Measurements from ENCODE around the gene CXCL1. TPM values are rescaled to one million over a fixed set of nuclear protein-coding genes. Genes with fewer than 3 reads are reported as not detected.

Gene CXCL1
- total RNA-seq: 10 to 100 TPM in 1 of 2 donors, 1 to 10 TPM in 1; 4.3 to 22.3 TPM
- long read RNA-seq, transcript CXCL1-201 (4 exons, 1,097 nt): major isoform, 8 of 16 reads
- long read RNA-seq, partial matches to known transcripts: 7 of 16 reads
- long read RNA-seq, other reads (novel, unspliced or antisense): 1 of 16 reads

- intact Hi-C loops (cut with DNase I, micrococcal nuclease): no loop called here
Measured at GRCh38 chr4:73869130-73870055, at the start of gene CXCL1. CXCL1 (plus strand) TSS chr4:73869393; CDS start chr4:73869471, 78 bp downstream.

GRCh38 chr4:73821325-73821724, 47.9 kb upstream of the CXCL1 start:
- ATAC-seq (no peak), DNase-seq (no peak)
- intact Hi-C loops (cut with DNase I, micrococcal nuclease): no loop called here

More at GRCh38 chr4:73869130-73870055, at the start of gene CXCL1:
- DNase-seq (peak; percentile 69 to 75), ATAC-seq (peak; percentile 75)

GRCh38 chr4:73822389-73822788, 46.8 kb upstream of the CXCL1 start:
- DNase-seq (no peak), ATAC-seq (no peak)
- intact Hi-C loops (cut with DNase I, micrococcal nuclease): no loop called here

- DNase-seq (no peak), ATAC-seq (no peak)
- intact Hi-C loops (cut with DNase I, micrococcal nuclease): no loop called here
Measured at GRCh38 chr4:73822812-73823504, 46.2 kb upstream of the CXCL1 start.

- intact Hi-C loops (cut with DNase I, micrococcal nuclease): no loop called here
- DNase-seq (no peak), ATAC-seq (no peak)
Measured at GRCh38 chr4:73823760-73824159, 45.4 kb upstream of the CXCL1 start.

GRCh38 chr4:73828956-73829355, 40.2 kb upstream of the CXCL1 start:
- intact Hi-C loops (cut with DNase I, micrococcal nuclease): no loop called here
- DNase-seq (no peak), ATAC-seq (no peak)

GRCh38 chr4:73831569-73831968, 37.6 kb upstream of the CXCL1 start:
- no peak for DNase-seq
- ATAC-seq: no peak
- intact Hi-C loops (cut with DNase I, micrococcal nuclease): no loop called here

GRCh38 chr4:73832651-73833237, 36.4 kb upstream of the CXCL1 start:
- no peak for ATAC-seq
- intact Hi-C loops (cut with DNase I, micrococcal nuclease): no loop called here
- DNase-seq: no peak

- DNase-seq (peak in 1 of 2 donors; percentile 18), ATAC-seq (peak; percentile 54)
- intact Hi-C loops (cut with DNase I, micrococcal nuclease): no loop called here
Measured at GRCh38 chr4:73836373-73837279, 32.6 kb upstream of the CXCL1 start, which contains the start of gene CXCL6. CXCL6 (plus strand) TSS chr4:73836678; CDS start chr4:73836751, 73 bp downstream.

- ATAC-seq: no peak
- intact Hi-C loops (cut with DNase I, micrococcal nuclease): no loop called here
Measured at GRCh38 chr4:73839071-73839470, 30.1 kb upstream of the CXCL1 start.

GRCh38 chr4:73839715-73840114, 29.5 kb upstream of the CXCL1 start:
- DNase-seq: no peak
- intact Hi-C loops (cut with DNase I, micrococcal nuclease): no loop called here
- peak; percentile 60 for ATAC-seq

More at GRCh38 chr4:73839071-73839470, 30.1 kb upstream of the CXCL1 start:
- DNase-seq: no peak

- intact Hi-C loops (cut with DNase I, micrococcal nuclease): no loop called here
- DNase-seq: no peak
- ATAC-seq: no peak
Measured at GRCh38 chr4:73841243-73841925, 27.8 kb upstream of the CXCL1 start.

GRCh38 chr4:73842696-73843095, 26.5 kb upstream of the CXCL1 start:
- intact Hi-C loops (cut with DNase I, micrococcal nuclease): no loop called here
- DNase-seq: no peak

GRCh38 chr4:73843369-73843768, 25.8 kb upstream of the CXCL1 start:
- DNase-seq (no peak), ATAC-seq (no peak)
- intact Hi-C loops (cut with DNase I, micrococcal nuclease): no loop called here

More at GRCh38 chr4:73842696-73843095, 26.5 kb upstream of the CXCL1 start:
- ATAC-seq: no peak

GRCh38 chr4:73844345-73844744, 24.8 kb upstream of the CXCL1 start:
- no peak for ATAC-seq
- DNase-seq: no peak
- intact Hi-C loops (cut with DNase I, micrococcal nuclease): no loop called here

- ATAC-seq (no peak), DNase-seq (no peak)
- intact Hi-C loops (cut with DNase I, micrococcal nuclease): no loop called here
Measured at GRCh38 chr4:73844806-73845205, 24.4 kb upstream of the CXCL1 start.

GRCh38 chr4:73847526-73848182, 21.5 kb upstream of the CXCL1 start:
- DNase-seq (no peak), ATAC-seq (no peak)
- intact Hi-C loops (cut with DNase I, micrococcal nuclease): no loop called here
